GM21825 (cell line): Measurements from ENCODE around the gene RIC1.
"Not testable (repeated sequence)": the region's sequence is repeated elsewhere in the genome, so short reads cannot be mapped to it uniquely, and the experiment has no call there.

Experiments used
- ATAC-seq: cut with Tn5 transposase; IDR thresholded peaks from one replicate; pipeline ENCODE4 v1.9.1; 2021; ENCODE audit warnings: mild to moderate bottlenecking, moderate library complexity; ENCODE audit not compliant: unreplicated experiment

RIC1 gene

DNA sequence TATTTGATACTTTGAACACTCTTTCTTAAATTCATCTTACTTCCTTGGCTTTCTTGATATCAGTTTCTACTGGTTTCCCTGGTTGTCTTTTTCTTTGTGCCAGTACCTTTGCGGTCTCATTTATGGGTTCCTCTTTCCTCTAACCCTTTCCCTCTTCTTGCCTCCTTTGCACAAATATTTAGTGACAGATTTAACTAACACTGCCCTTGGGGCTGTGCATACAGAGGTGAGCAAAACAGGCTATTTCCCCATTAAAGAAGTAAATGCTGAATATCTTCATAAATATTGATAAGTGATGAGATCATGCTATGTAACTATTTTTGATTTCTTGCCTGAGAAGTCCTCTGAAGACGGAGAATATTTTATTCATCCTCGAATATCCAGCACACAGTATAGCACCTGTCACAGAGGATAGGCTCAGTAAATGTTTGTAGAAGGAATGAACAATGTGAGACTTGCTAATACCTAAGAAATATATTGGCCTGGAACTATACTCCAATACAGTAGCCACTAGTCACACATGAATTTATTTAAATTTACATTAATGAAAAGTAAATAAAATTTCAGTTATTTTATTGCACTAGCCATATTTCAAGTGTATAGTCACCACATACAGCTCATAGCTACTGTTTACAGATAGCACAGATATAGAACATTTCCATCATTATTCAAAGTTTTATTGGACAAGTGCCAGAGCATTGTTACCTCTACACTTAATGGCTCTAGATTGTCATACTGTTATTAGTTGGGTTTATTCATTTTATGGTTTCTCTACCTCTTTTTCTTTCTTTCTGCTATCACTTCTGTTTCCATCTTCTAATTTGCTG, 90.4 kb downstream of the RIC1 start:
- ATAC-seq, result no peak

DNA sequence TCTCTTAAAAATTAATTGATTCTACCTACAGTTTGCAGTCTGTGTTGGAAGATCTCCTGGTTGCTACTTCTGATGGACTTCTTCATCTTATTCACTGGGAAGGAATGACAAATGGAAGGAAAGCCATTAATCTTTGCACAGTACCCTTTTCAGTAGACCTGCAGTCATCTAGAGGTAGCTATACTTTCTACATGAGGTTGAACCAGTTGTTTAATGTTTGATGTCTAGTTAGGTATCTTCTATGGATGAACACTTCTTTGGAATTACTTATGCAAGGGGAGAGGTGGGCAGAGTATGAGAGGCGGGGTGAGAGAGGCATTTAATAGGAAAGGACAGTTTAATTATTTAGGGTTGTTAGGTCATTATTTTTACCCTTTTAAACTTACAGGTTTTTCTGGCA, 91.2 kb downstream of the RIC1 start:
- ATAC-seq, result no peak

DNA sequence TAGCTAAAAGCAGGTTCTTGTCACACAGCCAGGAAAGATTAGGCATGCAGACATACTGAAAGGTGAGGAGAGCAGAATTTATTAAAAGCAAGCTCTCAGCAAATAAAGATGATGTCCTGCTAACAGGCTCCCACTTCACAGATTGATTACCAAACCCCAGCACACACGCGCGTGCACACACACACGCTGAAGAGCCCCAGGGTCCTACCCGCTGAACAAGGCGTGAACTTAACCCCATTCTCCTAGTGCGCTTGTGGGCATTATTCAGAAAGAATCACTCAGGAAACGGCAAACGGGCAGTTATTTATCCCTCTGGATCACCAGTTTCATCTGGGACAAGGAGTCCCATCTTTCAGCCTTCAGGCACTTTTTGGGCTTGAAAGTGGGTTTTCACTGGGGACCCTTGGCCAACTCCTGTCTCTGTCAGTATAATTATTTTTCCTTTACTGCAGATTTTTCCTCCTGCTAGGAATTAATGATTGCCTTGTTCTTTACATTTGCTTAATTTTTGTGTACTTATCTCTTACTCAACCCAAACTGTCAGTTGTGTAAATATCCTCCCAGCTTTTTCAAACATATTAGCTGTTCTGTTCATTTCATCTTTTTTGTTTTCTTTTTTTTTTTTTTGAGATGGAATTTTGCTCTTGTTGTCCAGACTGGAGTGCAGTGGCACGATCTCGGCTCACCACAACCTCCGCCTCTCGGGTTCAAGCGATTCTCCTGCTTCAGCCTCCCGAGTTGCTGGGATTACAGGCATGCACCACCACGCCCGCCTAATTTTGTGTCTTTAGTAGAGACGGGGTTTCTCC, 92.6 kb downstream of the RIC1 start:
- no peak for ATAC-seq

DNA sequence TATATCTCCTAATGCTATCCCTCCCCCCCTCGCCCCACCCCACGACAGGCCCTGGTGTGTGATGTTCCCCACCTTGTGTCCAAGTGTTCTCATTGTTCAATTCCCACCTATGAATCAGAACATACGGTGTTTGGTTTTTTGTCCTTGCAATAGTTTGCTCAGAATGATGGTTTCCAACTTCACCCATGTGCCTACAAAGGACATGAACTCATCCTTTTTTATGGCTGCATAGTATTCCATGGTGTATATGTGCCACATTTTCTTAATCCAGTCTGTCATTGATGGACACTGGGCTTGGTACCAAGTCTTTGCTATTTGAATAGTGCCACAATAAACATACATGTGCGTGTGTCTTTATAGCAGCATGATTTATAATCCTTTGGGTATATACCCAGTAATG, 93.8 kb downstream of the RIC1 start:
- not testable (repeated sequence) for ATAC-seq

DNA sequence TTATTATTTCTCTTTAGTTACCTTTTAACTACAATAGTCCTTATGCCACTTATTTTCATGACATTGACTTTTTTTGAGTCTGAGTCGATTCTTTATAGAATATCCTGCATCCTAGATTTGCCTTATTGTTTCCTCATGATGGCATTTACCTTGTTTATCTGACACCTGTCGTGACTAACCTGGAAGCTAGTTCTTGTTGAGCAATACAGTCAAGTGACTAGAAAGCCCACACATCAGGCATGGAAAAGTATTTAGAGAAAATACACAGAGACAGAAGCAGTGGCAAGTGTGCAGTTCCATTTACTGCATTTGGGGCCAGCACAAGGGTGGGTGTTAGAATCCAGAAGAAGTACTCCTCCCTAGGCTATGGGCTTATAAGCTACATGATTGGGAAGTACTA, 106.2 kb downstream of the RIC1 start:
- no peak for ATAC-seq

DNA sequence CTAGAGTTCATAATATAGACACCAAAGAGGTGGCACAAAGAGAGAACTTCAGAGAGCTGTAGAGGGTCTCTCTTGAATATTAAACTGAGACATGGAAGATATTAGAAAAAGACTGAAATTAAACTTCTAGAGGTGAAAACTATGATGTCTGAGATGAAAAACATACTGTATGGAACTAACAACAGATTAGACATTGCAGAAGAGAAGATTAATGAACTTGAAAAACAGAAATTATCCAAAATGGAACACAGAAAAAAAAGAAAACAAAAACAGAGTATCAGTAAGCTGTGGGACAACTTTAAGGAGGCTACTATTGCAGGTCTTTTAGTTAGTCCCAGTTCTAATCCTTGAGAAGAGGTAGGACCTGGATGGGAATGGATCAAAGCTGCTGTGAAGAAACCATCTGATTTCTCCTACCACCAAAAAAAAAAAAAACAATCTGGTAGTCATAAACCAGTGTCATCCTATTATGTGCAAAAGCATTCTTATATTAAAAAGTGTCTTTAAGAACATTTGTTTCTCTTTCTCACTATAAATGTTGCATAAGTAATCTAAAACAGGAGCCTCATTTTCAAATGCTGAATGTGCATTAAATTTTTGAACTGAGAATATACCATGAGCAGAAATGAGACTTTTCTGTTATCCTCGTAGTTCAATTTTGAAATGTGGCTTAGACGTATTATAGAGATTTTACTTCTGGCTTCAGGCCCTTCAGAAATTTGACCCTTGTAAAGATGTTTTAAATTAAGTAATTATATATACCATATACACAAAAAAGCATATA, 107.8 kb downstream of the RIC1 start:
- ATAC-seq, result no peak

DNA sequence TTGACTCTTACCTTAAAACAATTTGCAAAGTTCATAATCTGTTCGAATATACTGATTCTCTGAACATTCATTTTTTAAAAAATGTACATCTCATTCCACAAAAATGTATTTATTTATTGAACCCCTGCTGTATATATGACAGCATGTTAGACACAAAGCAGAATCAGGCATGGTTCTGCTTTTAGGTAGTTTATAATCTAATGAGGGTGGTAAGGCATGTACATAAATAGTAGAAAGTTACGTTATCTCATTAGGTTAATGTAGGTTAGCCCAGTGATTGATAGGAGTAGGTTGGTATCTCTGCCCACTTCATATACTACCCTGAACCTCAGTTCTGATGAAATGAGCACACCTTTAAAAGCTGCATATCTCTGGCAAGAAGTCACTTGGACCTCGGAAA, 114.2 kb downstream of the RIC1 start:
- ATAC-seq, result no peak

DNA sequence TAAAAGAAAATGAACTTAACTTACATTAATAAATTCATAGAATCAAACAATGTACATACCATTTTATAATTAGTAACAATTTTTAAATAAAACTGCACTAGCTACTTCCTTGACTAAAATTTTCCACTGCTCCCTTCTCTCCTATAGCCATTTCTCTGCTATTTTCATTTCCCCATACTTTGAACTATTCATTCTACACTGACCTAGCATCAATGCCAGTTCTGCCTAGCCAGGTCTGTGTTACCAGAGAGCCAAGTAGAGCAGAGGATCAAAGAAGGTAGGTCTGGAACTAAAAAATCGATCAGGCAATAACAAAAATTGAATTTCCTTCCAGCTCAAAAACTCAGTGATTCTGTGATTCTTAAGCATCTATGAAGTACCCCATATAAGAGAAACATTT, 119.5 kb downstream of the RIC1 start:
- ATAC-seq, result no peak

DNA sequence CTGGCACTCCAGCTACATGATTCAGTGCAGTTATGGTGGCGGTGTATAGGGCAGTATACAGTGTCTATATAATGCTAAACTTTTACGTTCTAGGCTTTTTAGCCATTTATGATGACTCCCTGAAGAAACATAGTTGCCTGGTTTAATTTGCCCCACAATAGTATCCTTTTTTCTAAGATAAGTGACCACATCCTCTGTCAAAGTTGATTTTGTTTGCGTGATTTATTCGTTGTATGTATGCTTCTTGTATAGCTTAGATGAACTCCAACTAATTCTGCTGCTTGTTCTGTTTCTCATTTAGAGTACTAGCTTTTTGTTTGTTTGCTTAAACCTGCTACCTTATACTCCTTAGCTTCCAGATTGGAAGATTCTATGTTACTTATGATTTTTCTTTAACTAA, 120.4 kb downstream of the RIC1 start:
- no peak for ATAC-seq

DNA sequence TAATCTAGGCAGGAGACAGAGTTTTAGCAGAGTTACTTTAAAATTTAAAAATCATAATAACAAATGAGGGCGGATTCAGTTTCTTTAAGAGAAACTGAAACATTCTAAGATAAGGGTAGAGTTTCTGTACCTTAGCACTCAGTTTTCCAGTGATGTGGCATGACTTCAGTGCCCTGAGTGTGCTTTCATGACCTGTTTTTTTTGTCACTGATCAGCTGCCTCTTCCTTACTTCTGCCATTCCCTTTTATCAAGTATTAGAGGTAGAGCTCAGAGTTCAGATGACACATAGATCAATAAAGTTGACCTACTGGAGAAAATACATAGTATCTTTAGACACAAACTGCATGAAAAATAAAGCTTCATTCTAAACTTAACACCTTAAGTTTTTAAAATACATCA, 121.7 kb downstream of the RIC1 start:
- no peak for ATAC-seq

DNA sequence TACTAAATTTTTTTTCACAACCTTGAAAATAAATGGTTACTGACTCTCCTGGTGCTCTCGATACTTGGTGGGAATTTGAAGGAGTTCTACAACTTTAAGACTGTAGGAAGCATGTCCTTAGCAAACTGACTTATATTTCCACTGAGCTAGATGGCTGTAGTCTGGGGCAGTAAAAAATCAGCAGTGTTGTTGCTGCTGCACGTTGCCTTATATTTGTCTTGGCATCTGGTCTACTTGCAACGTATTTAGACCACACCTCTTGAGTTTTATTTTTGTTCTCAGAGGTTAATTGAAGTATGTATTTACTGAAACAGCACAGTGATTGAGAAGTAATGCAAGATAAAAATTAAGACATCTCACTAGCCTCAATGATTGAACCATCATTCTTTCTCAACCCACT, 127.7 kb downstream of the RIC1 start:
- ATAC-seq, result no peak

DNA sequence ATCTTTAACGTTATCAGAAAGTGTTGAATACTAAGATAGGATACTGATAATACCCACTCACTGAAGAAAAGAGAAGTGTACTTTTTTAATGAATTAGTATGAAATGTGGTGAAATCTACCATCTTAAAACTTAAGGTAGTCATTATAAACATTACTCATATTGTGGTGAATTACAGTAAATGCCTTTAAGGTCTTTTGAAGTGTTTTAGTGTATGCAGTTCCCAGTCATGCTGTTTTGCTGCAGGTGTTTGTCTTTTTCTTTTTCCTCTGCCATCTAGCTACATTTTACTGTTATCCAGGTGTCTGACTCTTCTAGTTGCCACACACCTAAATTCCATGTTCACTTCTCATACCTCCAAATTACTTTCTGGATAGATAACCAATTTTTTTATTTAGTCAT, 131.4 kb downstream of the RIC1 start:
- ATAC-seq, result no peak

DNA sequence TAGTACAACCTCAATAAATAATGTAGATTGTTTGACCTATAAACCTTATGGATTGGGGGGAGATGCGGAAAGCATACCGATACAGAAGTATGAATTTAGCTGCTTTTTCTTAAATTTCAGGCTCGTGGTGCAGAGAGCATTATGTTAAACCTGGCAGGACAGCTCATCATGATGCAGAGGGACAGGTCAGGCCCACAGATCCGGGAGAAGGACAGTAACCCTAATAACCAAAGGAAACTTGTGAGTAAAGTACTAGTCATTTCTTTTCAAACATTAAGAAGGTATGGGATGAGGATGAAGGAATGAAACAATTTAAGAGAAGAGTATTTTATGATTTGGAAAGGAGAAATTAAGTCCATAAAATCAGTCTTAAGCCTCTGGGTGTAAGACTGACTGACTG, 133.5 kb downstream of the RIC1 start:
- ATAC-seq, result no peak

DNA sequence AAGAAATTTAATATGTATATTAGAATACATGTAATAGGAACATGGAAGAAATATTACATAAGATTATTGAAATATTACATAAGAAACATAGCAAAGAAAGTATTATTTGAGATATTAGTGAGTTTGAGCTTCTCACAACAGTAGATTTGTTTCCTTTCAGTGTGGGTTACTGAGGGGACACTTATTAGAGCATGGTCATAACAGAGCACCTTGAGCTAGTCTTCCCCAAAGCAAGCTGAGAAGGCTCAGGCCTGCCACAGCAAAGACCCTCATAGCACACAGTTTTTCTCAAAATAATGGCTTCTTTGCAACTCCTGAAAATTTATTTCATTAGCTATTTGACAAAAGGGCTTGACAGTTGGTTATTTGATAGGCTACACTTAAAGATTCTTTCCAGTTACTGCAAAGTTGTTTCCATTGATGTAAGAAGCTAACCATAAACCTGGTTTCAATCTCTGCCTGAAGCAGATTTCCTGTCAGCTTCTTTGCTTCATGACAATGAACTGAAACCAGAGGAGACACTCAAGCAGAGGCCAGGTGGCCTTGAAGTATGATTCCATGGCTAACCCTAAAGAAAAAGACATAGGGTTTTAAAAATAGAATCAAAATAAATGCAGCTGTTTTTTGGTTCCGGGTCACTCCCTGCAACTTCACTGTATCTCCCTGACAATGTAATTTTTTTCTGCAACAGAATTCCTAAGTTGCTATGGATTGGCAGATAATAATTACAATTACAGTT, 135.4 kb downstream of the RIC1 start:
- ATAC-seq, result peak; percentile 90

DNA sequence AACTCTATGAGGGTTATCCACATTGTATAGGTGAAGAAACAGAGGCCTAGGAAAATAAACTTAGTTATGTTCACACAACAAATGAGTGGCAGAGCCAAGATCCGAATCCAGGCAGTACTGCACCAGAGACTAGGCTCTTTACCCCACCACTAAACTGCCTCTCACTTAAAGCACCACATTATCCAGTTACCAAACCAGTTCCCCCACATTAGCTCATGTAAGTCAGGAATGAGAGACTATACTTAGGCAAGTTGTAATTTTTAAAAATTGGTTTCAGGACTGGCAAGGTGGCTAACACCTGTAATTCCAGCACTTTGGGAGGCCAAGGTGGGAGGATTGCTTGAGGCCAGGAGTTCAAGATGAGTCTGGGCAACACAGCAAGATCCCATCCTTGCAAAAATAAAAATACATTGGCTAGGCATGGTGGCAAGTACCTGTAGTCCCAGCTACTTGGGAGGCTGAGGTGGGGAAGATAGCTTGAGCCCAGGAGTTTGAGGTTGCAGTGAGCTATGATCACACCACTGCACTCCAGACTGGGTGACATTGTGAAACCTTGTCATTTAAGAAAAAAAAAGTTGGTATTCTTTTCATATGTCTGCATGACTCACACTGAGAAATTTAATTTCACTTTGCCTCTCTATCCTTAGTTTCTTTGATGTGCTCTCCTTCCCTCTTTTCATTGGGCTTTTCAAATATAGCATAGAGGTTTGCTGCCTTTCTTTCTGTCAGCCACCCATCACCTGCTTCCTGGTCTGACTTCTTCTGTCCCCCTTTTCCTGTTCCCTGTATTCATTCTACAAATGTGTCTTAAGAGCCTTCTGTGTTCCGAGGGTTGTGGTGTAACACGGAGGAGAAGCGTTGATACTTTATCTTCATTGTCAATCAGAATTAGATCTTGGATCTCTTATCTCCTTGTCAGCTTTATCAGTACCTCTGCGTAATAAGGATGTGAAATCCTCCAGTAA, 139.3 kb downstream of the RIC1 start:
- ATAC-seq, result peak; percentile 51

DNA sequence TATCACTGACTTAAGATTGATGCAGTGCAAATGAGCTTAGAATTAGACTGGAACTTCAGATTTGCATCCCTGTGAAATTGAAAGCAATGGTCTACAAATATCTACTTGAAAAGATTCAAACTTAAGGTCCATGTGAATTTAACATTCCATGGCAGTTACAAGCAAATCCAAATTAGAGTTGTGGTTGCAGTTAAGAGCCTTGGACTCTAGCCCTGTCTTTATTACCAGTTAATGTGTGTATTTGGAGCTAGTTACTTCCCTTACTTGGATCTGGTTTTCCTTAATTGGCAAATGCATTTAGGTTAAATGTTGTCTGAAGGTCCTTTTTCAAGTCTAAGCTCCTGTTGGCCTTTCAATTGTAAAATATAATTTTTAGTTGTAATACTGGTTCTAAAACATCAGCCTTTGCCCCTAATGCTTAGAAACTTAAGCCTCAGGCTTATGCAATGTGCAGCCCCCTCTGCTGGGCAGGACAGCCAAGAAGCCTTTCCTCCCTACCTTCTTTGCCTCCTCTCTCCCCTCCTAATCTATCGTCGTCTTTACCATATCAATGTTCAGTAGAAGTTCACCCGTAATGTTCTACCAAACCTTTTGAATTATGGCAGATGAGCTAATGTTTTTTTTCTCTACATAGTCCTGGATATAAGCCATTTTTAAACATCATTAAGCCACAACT, 144.6 kb downstream of the RIC1 start:
- no peak for ATAC-seq

DNA sequence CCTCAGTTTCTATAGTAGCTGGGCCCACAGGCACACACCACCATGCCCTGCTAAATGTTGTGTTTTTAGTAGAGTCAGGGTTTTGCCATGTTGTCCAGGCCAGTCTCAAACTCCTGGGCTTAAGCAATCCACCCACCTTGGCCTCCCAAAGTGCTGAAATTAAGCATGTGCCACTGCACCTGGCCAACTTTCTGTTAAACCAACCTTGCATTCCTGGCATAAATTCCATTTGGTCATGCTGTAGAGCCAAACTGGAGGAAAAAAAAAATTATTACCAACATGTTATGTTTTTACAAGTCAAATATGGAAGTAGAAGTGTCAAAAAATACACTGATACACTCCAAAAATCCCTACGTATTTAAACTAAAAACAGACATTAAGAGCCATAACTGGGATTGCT, 149.9 kb downstream of the RIC1 start:
- ATAC-seq, result no peak

DNA sequence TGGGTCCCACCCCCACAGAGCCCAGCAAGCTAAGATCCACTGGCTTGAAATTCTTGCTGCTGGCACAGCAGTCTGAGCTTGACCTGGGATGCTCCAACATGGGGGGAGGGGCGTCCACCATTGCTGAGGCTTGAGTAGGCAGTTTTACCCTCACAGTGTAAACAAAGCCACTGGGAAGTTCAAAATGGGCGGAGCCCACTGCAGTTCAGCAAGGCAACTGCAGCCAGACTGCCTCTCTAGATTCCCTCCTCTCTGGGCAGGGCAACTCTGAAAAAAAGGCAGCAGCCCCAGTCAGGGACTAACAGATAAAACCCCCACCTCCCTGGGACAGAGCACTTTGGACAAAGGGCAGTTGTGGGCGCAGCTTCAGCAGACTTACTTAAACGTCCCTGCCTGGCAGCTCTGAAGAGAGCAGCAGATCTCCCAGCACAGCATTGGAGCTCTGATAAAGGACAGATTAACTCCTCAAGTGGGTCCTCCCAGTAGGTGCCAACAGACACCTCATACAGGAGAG, 150.9 kb downstream of the RIC1 start:
- ATAC-seq, result not testable (repeated sequence)

DNA sequence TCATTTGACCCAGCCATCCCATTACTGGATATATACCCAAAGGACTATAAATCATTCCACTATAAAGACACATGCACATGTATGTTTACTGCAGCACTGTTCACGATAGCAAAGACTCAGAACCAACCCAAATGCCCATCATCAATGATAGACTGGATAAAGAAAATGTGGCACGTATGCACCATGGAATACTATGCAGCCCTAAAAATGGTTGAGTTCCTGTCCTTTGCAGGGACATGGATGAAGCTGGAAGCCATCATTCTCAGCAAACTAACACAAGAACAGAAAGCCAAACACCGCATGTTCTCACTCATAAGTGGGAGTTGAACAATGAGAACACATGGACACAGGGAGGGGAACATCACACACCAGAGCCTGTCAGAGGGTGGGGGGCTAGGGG, 154.5 kb downstream of the RIC1 start:
- ATAC-seq, result not testable (repeated sequence)
